ENCODE measurements around the gene SH2D1B. TPM values are rescaled to one million over a fixed set of nuclear protein-coding genes. Genes with fewer than 3 reads are reported as not detected.

Gene SH2D1B
- total and polyA plus RNA-seq, 9 of the 15 experiments (the other 6 are each of a cell fraction or from before 2014, with no cell fraction given) = 5.6 to 19.6 (median 9.7) TPM

- no peak for TF ChIP-seq ZC3H4 (CRISPR knock-in tag; IDR thresholded peaks at IDR 0.05; ENCODE audit: borderline replicate concordance)
- TF ChIP-seq, protein P1, sequence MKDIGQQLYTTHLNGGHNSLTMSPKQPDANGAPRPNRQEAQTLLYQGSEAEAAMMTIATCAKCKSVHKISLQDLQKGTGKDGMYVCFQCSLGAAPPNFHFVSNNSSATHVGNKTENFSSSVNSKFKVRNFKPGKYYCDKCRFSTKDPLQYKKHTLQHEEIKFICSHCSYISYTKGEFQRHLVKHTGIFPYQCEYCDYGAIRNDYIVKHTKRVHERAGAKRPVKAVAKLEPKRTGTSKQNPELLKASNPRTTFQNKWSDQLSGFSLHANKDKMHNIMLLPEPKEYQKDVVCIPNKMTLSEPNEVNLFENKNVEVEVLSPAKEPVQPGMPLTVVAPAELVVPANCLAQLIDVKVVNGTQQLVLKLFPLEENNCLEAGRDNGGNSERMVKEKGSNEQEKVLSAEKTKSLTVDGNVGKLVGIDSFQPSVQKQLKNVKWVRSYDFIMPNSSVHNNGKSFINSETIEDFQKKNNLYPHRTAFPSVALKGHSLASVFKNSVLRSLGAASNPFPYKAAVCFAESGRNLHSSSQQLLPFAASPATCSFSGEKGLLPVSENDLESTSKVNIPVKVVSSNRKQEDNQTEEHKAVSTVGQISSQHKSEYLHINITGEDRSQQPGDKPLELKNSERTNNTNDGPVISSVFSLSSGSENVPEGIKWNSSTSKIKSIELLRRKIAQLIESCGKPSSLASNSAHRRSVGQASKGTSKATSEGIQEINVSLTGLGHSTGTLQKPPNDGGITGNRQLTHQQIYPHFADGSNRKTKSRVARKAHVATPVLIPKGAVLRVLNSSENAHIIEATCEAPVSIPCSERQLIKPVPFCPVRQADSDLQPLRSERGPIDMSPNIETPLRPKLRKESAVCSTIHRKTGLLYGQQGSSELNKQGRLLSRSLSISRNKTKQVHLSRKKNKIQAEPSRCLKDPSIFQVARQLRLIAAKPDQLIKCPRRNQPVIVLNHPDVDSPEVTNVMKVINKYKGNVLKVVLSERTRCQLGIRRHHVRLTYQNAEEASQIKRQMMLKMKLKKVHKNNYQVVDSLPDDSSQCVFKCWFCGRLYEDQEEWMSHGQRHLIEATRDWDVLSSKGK (CRISPR knock-in tag; IDR thresholded peaks at IDR 0.05) = no peak
- TF ChIP-seq ZBTB40 (IDR thresholded peaks at IDR 0.05) = peak; percentile 43; the same call in 1 of the 2 replicates
- TF ChIP-seq ZBTB40 (CRISPR knock-in tag; IDR thresholded peaks at IDR 0.05) = no peak
- 0 out of 2 replicates have a peak, but pooled peaks have one; percentile 10 for TF ChIP-seq NCOR1 (IDR thresholded peaks at IDR 0.05)
- 0 out of 2 replicates have a peak, but pooled peaks have one; percentile 39 for TF ChIP-seq BCOR (IDR thresholded peaks at IDR 0.05)
- TF ChIP-seq CEBPG (CRISPR knock-in tag; IDR thresholded peaks at IDR 0.05) = no peak
- 0 out of 4 replicates have a peak, but pooled peaks of 1 of the 2 experiments have one; percentile 8 for TF ChIP-seq CEBPG (tag; conservative IDR thresholded peaks at IDR 0.05 in 1 of 2, IDR thresholded peaks at IDR 0.05 in 1 of 2)
- TF ChIP-seq, protein P2, sequence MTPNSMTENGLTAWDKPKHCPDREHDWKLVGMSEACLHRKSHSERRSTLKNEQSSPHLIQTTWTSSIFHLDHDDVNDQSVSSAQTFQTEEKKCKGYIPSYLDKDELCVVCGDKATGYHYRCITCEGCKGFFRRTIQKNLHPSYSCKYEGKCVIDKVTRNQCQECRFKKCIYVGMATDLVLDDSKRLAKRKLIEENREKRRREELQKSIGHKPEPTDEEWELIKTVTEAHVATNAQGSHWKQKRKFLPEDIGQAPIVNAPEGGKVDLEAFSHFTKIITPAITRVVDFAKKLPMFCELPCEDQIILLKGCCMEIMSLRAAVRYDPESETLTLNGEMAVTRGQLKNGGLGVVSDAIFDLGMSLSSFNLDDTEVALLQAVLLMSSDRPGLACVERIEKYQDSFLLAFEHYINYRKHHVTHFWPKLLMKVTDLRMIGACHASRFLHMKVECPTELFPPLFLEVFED (CRISPR knock-in tag; conservative IDR thresholded peaks at IDR 0.05) = peak; percentile 91
- peak; percentile 32; the same call in 1 of the 2 replicates for TF ChIP-seq MEF2D (tag; conservative IDR thresholded peaks at IDR 0.05; ENCODE audit: low read depth)
- TF ChIP-seq NBN (IDR thresholded peaks at IDR 0.05; ENCODE audit: low read depth) = peak; percentile 88
- TF ChIP-seq PCBP2 (IDR thresholded peaks at IDR 0.05; ENCODE audit: low read depth, low read length, poor library complexity, severe bottlenecking) = peak; percentile 92
- TF ChIP-seq CC2D1A (IDR thresholded peaks at IDR 0.05) = peak; percentile 93
- TF ChIP-seq SRSF1 (IDR thresholded peaks at IDR 0.05; ENCODE audit: low read depth, low read length) = no peak
These were observed 20.0 kb downstream of the SH2D1B start (continued) for GRCh38 chr1:162391790-162392563.
